Astrocyte of the spinal cord (primary cell): Measurements from ENCODE around the gene STC2.
A peak's percentile ranks its signal among the peaks of the same experiment; 100 is the strongest.

Experiments used
- DNase-seq: peaks from one replicate; pipeline ENCODE4 v3.0.0; 2011; ENCODE audit warnings: low read depth, low spot score
- H3K4me3 ChIP-seq: 2 replicates; pipeline ENCODE4 v1.5.1; 2011; ENCODE audit warnings: low read depth, mild to moderate bottlenecking, low read length, moderate library complexity
- in situ Hi-C: cut with HindIII; loops from 2 replicates; pipeline ENCODE4 v1.10.0; 2017; ENCODE audit warnings: low sequenced_read_pairs
- TF ChIP-seq, protein P1 (sequence below): IDR thresholded peaks from 2 replicates; pipeline ENCODE4 v1.5.1; 2012; ENCODE audit warnings: low read depth, mild to moderate bottlenecking, low read length, inconsistent platforms

STC2 gene

DNA sequence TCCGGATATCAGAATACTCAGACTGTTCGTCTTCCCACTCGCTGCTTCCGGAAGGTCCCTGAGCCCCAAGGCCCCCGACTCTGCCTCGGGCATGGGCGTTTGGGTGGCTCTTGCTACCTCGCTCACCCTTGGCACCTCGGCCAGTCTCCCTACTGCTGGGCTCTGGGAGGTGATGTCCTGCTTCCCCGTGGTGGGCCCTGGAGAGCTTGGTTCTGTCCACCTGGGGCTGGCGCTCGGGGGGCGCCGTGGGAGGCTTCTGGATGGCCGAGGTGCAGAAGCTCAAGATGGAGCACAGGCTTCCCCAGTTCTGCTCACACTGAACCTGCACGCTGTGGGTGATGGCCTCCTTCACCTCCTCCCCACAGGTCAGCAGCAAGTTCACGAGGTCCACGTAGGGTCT is 10.4 kb downstream of the STC2 start:
- H3K4me3 ChIP-seq = no peak overlapping the region
- DNase-seq = no peak
- in situ Hi-C loops = no loop called here
- TF ChIP-seq, protein P1, sequence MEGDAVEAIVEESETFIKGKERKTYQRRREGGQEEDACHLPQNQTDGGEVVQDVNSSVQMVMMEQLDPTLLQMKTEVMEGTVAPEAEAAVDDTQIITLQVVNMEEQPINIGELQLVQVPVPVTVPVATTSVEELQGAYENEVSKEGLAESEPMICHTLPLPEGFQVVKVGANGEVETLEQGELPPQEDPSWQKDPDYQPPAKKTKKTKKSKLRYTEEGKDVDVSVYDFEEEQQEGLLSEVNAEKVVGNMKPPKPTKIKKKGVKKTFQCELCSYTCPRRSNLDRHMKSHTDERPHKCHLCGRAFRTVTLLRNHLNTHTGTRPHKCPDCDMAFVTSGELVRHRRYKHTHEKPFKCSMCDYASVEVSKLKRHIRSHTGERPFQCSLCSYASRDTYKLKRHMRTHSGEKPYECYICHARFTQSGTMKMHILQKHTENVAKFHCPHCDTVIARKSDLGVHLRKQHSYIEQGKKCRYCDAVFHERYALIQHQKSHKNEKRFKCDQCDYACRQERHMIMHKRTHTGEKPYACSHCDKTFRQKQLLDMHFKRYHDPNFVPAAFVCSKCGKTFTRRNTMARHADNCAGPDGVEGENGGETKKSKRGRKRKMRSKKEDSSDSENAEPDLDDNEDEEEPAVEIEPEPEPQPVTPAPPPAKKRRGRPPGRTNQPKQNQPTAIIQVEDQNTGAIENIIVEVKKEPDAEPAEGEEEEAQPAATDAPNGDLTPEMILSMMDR = no peak

DNA sequence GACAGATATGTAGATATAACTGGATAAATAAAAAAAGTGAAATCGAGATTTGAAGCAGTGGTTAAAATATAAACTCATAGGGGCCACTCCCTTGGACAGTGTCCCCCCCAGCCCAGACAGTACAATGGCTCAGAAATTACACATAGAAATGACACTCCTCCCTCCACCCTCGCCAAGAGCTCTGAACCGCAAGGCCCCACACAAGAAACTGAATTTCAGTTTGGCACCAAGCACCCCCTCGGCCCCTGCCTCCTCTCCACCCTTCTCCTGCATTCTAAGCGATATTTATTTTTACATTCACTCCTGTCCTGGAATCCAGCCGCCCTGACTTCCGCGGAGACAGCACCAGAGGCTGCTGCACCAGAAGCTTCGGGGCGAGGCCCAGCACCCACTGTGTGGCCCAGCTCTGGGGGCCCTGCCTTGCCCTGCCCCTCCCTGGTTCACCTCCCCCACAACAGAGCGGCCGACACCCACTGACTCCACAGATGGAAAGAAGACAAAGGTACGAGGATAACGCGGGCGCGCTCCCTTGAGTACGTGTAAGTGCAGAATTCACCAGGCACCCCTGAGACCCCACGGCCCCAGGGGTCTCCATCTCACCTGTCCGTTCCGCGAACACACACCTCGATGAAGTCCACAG is 11.0 kb downstream of the STC2 start:
- DNase-seq = no peak
- H3K4me3 ChIP-seq = no peak overlapping the region
- TF ChIP-seq, protein P1 = no peak
- in situ Hi-C loops = no loop called here

DNA sequence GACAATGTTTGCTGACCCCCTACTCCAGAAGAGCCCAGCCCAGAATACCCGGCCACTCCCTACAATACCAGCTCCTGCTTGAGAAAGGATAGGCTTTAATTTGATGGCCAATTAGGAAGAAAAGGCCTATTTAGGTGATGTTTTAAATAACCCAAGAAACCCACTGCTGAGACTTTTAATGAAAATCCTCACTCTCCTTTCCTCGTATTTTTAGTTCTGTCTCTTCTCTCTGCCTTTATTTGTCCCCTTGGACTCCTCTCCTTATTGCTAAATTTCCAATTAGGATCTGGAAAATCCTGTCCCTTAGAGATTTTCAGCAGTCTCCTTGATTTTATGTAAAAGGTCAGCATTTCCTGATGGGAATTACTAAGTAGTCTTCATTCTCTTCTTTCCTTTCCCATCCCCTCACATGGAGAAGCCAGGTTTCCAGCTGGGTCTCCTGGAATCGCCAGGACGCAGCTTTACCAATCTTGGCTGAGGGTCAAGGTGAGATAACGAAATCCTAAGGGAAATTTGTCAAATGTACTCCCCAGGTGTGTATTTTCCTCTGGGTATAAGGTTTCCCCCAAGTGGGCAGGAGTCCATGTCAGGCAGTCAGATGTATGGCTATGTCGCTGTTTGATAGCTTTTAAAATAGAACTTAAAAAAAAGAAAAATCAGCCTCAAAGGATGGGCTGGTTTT is 11.7 kb downstream of the STC2 start:
- TF ChIP-seq, protein P1 = no peak
- DNase-seq = no peak
- in situ Hi-C loops = no loop called here
- H3K4me3 ChIP-seq = no peak overlapping the region

DNA sequence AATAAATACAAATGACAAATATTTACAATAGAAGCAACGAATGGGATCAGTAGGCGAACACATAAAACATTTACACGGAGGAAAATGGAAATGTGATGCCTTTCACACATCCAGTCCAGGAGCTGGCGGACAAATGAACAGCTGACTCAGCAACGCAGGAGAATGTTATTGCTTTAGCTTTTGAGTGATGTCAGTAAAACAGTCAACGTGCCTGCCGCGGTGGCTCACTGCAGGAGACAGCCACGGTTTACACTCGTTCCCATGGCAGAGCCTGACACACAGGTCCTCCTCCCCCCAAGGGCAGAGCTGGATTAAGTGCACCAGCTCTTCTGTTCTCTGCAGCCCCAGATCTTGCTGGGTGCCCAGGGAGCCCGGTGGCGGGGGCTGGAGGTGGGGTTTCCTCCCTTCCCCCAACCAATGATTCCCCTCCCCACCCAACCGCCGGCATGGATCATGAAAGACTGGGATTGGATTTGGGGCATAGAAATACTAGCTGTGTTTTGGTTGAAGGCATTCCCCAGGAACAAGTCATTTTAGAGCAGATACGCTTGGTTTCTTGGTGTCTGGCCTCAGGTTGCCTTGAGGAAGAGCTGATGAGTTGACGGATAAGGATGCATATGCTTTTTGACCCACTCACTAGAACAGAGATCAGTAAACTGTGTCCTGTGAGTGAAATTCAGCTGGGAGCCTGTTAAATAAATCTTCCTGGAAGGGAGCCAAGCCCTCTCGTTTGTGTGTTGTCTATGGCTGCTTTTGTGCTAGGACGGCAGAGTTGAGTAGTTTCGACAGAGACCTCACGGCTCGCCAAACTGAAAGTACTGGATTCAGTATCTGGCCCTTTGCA is 12.5 kb downstream of the STC2 start:
- TF ChIP-seq, protein P1 = no peak
- peak; percentile 94 for DNase-seq
- in situ Hi-C loops = no loop called here
- no peak overlapping the region for H3K4me3 ChIP-seq

DNA sequence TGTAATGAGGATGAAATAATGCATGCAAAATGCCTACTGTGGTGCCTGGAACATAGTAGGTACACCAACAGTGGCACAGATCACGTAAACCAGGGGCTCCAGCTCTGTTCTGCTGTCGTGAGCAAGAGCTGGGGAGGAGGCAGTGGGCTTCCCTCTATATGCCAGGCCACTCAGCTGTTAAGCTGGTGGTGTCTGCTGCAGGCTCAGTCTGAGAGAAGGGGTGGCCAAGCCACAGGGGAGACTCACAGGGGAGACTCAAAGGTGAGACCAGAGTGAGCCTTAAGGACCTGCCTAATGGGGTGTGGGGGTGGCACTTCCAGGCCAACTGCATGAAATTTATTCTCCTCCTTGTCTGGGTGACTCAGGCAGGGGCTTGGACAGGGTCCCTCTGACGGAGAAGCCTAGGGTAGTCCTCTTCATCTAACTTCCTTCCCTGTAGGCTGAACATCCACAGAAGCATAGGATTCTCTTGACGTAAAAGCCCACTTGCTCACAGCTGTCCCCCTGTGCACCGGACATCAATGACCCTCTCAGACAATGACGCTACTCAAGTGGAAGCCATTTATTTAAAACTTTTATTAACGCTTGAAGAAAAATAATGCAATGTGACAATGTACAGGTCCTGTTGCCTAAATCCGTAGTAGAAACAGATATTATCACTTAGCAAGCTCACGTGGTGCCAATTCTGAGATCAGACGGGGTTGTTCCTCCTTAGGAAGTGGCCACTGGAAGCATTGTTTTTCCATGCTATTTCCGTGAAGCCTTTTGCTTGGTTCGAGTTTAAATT is 13.9 kb downstream of the STC2 start:
- in situ Hi-C loops = no loop called here
- TF ChIP-seq, protein P1 = no peak
- no peak overlapping the region for H3K4me3 ChIP-seq
- DNase-seq = no peak

DNA sequence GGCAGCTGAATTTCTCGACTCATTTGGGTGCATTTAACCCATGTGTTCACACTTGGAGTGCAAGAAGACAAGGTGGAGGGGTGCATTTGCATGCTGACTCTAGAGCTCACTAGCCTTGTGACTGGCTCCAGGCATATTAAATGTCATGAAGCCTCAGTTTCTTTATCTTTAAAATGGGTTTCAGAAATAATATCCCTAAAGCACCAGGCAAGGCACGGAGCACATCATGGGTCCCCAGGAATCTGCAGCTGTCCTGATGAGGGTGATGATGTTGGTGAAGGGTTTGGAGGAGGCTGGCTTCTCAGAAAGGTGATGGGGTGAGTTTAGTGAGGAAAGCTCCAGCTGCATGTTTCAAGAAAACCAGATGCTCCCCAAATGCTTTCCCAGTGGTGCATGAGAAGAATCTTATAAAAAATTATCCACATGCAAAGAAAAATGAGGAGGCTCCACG is 14.8 kb downstream of the STC2 start:
- in situ Hi-C loops = no loop called here
- DNase-seq = no peak
- H3K4me3 ChIP-seq = no peak overlapping the region
- TF ChIP-seq, protein P1 = no peak
